ENCODE measurements around the gene ADCK2. TPM values are rescaled to one million over a fixed set of nuclear protein-coding genes. Genes with fewer than 3 reads are reported as not detected.

Gene ADCK2
- total and polyA plus RNA-seq, 4 donors = 3.2 to 15.4 (median 11.1) TPM

GRCh38 chr7:140722254-140722653, 49.5 kb downstream of the ADCK2 start (continued):
- TF ChIP-seq, protein P1, sequence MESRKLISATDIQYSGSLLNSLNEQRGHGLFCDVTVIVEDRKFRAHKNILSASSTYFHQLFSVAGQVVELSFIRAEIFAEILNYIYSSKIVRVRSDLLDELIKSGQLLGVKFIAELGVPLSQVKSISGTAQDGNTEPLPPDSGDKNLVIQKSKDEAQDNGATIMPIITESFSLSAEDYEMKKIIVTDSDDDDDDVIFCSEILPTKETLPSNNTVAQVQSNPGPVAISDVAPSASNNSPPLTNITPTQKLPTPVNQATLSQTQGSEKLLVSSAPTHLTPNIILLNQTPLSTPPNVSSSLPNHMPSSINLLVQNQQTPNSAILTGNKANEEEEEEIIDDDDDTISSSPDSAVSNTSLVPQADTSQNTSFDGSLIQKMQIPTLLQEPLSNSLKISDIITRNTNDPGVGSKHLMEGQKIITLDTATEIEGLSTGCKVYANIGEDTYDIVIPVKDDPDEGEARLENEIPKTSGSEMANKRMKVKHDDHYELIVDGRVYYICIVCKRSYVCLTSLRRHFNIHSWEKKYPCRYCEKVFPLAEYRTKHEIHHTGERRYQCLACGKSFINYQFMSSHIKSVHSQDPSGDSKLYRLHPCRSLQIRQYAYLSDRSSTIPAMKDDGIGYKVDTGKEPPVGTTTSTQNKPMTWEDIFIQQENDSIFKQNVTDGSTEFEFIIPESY (IDR thresholded peaks at IDR 0.05) = no peak
- TF ChIP-seq YY1 (IDR thresholded peaks at IDR 0.05) = peak; percentile 50
- TF ChIP-seq HNF4G (IDR thresholded peaks at IDR 0.05) = no peak
- no peak for TF ChIP-seq FOXA2 (IDR thresholded peaks at IDR 0.05)
- peak; percentile 28 to 33 for TF ChIP-seq HNF4A (conservative IDR thresholded peaks at IDR 0.05)
- TF ChIP-seq GABPA (IDR thresholded peaks at IDR 0.05 in 1 of 2, conservative IDR thresholded peaks at IDR 0.05 in 1 of 2) = no peak
- peak; percentile 34 to 44 for TF ChIP-seq RXRA (IDR thresholded peaks at IDR 0.05)

DNA sequence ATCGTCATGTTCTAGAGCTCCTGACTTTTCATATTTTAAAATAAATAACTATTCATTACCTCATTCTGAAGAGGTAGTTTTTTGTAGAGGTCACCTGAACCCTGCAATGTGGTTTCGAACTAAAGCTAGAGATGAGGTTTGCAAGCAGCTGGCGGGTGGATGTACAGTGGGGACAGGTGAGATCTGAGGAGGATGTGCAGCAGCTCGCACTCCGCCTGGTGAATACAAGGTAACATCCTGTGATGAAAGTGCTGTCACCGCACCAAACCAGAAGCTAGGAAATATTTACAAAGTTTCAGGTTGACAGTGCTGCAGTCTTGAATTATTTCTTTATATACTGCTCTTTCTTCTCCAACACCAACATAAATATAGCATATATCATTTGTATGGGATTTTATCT, 50.3 kb downstream of the ADCK2 start:
- no peak for DNase-seq (ENCODE audit: low spot score)
- TF ChIP-seq, protein P2, sequence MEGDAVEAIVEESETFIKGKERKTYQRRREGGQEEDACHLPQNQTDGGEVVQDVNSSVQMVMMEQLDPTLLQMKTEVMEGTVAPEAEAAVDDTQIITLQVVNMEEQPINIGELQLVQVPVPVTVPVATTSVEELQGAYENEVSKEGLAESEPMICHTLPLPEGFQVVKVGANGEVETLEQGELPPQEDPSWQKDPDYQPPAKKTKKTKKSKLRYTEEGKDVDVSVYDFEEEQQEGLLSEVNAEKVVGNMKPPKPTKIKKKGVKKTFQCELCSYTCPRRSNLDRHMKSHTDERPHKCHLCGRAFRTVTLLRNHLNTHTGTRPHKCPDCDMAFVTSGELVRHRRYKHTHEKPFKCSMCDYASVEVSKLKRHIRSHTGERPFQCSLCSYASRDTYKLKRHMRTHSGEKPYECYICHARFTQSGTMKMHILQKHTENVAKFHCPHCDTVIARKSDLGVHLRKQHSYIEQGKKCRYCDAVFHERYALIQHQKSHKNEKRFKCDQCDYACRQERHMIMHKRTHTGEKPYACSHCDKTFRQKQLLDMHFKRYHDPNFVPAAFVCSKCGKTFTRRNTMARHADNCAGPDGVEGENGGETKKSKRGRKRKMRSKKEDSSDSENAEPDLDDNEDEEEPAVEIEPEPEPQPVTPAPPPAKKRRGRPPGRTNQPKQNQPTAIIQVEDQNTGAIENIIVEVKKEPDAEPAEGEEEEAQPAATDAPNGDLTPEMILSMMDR (IDR thresholded peaks at IDR 0.05; ENCODE audit: low read depth, low read length, missing input control) = no peak
- TF ChIP-seq FOXA2 (IDR thresholded peaks at IDR 0.05) (no peak), NR2F2 (IDR thresholded peaks at IDR 0.05) (no peak), YY1 (IDR thresholded peaks at IDR 0.05) (no peak), RXRA (IDR thresholded peaks at IDR 0.05) (no peak), GABPA (IDR thresholded peaks at IDR 0.05 in 1 of 2, conservative IDR thresholded peaks at IDR 0.05 in 1 of 2) (no peak), RAD21 (IDR thresholded peaks at IDR 0.05) (no peak), JUND (IDR thresholded peaks at IDR 0.05) (no peak), MAX (IDR thresholded peaks at IDR 0.05) (no peak), HNF4G (IDR thresholded peaks at IDR 0.05) (no peak), FOXA1 (IDR thresholded peaks at IDR 0.05) (no peak)
- TF ChIP-seq, protein P3, sequence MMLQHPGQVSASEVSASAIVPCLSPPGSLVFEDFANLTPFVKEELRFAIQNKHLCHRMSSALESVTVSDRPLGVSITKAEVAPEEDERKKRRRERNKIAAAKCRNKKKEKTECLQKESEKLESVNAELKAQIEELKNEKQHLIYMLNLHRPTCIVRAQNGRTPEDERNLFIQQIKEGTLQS (IDR thresholded peaks at IDR 0.05) = no peak
- TF ChIP-seq, protein P1 (IDR thresholded peaks at IDR 0.05) = no peak
- TF ChIP-seq, protein P4, sequence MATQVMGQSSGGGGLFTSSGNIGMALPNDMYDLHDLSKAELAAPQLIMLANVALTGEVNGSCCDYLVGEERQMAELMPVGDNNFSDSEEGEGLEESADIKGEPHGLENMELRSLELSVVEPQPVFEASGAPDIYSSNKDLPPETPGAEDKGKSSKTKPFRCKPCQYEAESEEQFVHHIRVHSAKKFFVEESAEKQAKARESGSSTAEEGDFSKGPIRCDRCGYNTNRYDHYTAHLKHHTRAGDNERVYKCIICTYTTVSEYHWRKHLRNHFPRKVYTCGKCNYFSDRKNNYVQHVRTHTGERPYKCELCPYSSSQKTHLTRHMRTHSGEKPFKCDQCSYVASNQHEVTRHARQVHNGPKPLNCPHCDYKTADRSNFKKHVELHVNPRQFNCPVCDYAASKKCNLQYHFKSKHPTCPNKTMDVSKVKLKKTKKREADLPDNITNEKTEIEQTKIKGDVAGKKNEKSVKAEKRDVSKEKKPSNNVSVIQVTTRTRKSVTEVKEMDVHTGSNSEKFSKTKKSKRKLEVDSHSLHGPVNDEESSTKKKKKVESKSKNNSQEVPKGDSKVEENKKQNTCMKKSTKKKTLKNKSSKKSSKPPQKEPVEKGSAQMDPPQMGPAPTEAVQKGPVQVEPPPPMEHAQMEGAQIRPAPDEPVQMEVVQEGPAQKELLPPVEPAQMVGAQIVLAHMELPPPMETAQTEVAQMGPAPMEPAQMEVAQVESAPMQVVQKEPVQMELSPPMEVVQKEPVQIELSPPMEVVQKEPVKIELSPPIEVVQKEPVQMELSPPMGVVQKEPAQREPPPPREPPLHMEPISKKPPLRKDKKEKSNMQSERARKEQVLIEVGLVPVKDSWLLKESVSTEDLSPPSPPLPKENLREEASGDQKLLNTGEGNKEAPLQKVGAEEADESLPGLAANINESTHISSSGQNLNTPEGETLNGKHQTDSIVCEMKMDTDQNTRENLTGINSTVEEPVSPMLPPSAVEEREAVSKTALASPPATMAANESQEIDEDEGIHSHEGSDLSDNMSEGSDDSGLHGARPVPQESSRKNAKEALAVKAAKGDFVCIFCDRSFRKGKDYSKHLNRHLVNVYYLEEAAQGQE (IDR thresholded peaks at IDR 0.05) = no peak
- no peak overlapping the region for H3K4me3 ChIP-seq (ENCODE audit: low read depth in 1 of 3, low read length in 3 of 3)
- no peaks in the 10 kb centered on the region for H3K27me3 ChIP-seq (ENCODE audit: control insufficient read depth in 4 of 4, insufficient read depth in 4 of 4, low read length in 3 of 4)
- WGBS = 90% methylated on average over 6 of the region's 6 CpGs
- H3K27ac ChIP-seq (ENCODE audit: low read depth in 1 of 2, low read length in 2 of 2) = no peak overlapping the region
- H3K9me3 ChIP-seq (ENCODE audit: control insufficient read depth in 4 of 4, low read length in 3 of 4) = no peaks in the 10 kb centered on the region
- H3K36me3 ChIP-seq (ENCODE audit: control insufficient read depth in 4 of 4, insufficient read depth in 3 of 4, low read depth in 1 of 4, low read length in 3 of 4) = peaks cover 0 to 1% (median 0%) of the 10 kb centered on the region in 4 donors
- peaks cover 1 to 13% (median 10%) of the 10 kb centered on the region in 4 donors for H3K4me1 ChIP-seq (ENCODE audit: control insufficient read depth in 4 of 4, insufficient read depth in 4 of 4, low read length in 3 of 4)
- H3K9ac ChIP-seq (ENCODE audit: low read depth in 1 of 2, low read length in 2 of 2) = no peak overlapping the region

Measured in liver (tissue), 9 donors.